SH-SY5Y (cell line): ENCODE measurements around the gene GRIN3B.

Source experiments
- GATA2 ChIP-seq: IDR thresholded peaks from 2 replicates; pipeline ENCODE4 v1.6.1; 2011; ENCODE audit warnings: mild to moderate bottlenecking, low read depth, low read length
- GATA3 ChIP-seq: IDR thresholded peaks from 2 replicates; pipeline ENCODE4 v1.6.1; 2011; ENCODE audit warnings: low read depth, mild to moderate bottlenecking, low read length, moderate library complexity

GRCh38 chr19:952680-953444 is 47.4 kb upstream of the GRIN3B start:
- no peak for TF ChIP-seq GATA2
- TF ChIP-seq GATA3, result no peak
